GM12878 (cell line): ENCODE data around the gene RNF150. TPM values are rescaled to one million over a fixed set of nuclear protein-coding genes. Genes with fewer than 3 reads are reported as not detected.

Experiments used
- ATAC-seq: fragments of 200-7000 bp; cut with Tn5 transposase; 3 replicates; pipeline ENCODE4 v1.9.1; 2020; ENCODE audit warnings: mild to moderate bottlenecking, moderate library complexity
- BruUV-seq: library from RNA; stranded (reverse); fragments of 400-500 nt; replicated peaks from 2 replicates; lab custom pipeline; 2021; lab: Mats Ljungman, UMichigan
- CTCF ChIA-PET: fragments of 300-600 bp; sonication (Branson Sonifier 250); formaldehyde crosslinking; extraction: SDS; loops from one replicate; lab custom pipeline; 2021; ENCODE audit warnings: inconsistent platforms; lab: Yijun Ruan, JAX
- POLR2A ChIA-PET: fragments of 350-600 bp; formaldehyde crosslinking; extraction: SDS; loops from one replicate; lab custom pipeline; 2021; ENCODE audit warnings: inconsistent platforms; lab: Charles Lee
- RAD21 ChIA-PET: fragments of 300-600 bp; sonication (Branson Sonifier 250); formaldehyde crosslinking; loops from one replicate; lab custom pipeline; 2023; ENCODE audit warnings: antibody characterized with exemption; ENCODE audit not compliant: unreplicated experiment; lab: Charles Lee
- SMC1A ChIA-PET: fragments of 300-600 bp; sonication (Branson Sonifier 250); formaldehyde crosslinking; loops from one replicate; lab custom pipeline; 2023; ENCODE audit not compliant: unreplicated experiment, uncharacterized antibody; lab: Charles Lee
- DNase-seq: peaks from one replicate; pipeline ENCODE4 v3.0.0-alpha.2; 2011; ENCODE audit warnings: low read depth, low spot score
- FAIRE-seq: peaks from 3 replicates; lab custom pipeline; 2011; peaks lifted over from hg19 to GRCh38; lab: Jason Lieb, UNC
- H2AFZ ChIP-seq: 2 replicates; pipeline ENCODE4 v1.6.0; 2011; ENCODE audit warnings: low read depth, low read length, control low read depth; ENCODE audit not compliant: control insufficient read depth
- H3K27ac ChIP-seq: 2 replicates; pipeline ENCODE4 v1.5.1; 2011; ENCODE audit warnings: control low read depth; ENCODE audit not compliant: control insufficient read depth, insufficient read depth
- H3K27me3 ChIP-seq, 2 experiments: replicated peaks in 1 of 2; 2 replicates each; pipeline versions ENCODE4 v1.6.0 to v1.6.1; 2011; ENCODE audit warnings: low read length in 1 of 2; ENCODE audit not compliant: control insufficient read depth in 2 of 2, insufficient read depth in 2 of 2
- H3K36me3 ChIP-seq, 2 experiments: 2 replicates each; pipeline ENCODE4 v1.5.1; 2011; ENCODE audit warnings: low read length in 1 of 2; ENCODE audit not compliant: control insufficient read depth in 2 of 2, insufficient read depth in 2 of 2
- H3K4me1 ChIP-seq: 2 replicates; pipeline ENCODE4 v1.6.1; 2011; ENCODE audit warnings: mild to moderate bottlenecking, low read length, moderate library complexity, mixed read lengths; ENCODE audit not compliant: control insufficient read depth, insufficient read depth
- H3K4me2 ChIP-seq: 2 replicates; pipeline ENCODE4 v1.6.0; 2011; ENCODE audit warnings: control low read depth; ENCODE audit not compliant: control insufficient read depth, insufficient read depth
- H3K4me3 ChIP-seq: fragments of 200-600 bp; sonication (generic); 2 replicates; pipeline ENCODE4 v1.5.1; 2016
- H3K79me2 ChIP-seq: 2 replicates; pipeline ENCODE4 v1.6.0; 2011; ENCODE audit warnings: low read length; ENCODE audit not compliant: control insufficient read depth, insufficient read depth
- H3K9ac ChIP-seq: 2 replicates; pipeline ENCODE4 v1.8.0; 2011; ENCODE audit warnings: low read length, control low read depth, mixed read lengths; ENCODE audit not compliant: control insufficient read depth, insufficient read depth
- H3K9me3 ChIP-seq: replicated peaks from 3 replicates; pipeline ENCODE4 v1.5.1; 2011; ENCODE audit warnings: mild to moderate bottlenecking, low read length; ENCODE audit not compliant: control insufficient read depth, insufficient read depth
- H4K20me1 ChIP-seq: 2 replicates; pipeline ENCODE4 v1.6.0; 2011; ENCODE audit not compliant: control insufficient read depth, insufficient read depth
- DPF2 ChIP-seq: fragments of 450-650 bp; IDR thresholded peaks from 2 replicates; pipeline ENCODE4 v1.6.1; 2017; ENCODE audit warnings: mild to moderate bottlenecking
- EP300 ChIP-seq, 2 experiments: fragments of 150-350 bp in 1 of 2; IDR thresholded peaks; 2 replicates each; pipeline ENCODE4 v1.6.1; 2011 to 2012; ENCODE audit warnings: low read depth in 2 of 2, low read length in 2 of 2, borderline replicate concordance in 1 of 2, improper control_type of control experiment in 1 of 2, inconsistent platforms in 1 of 2; ENCODE audit not compliant: control insufficient read depth in 1 of 2
- IRF3 ChIP-seq: fragments of 450-650 bp; IDR thresholded peaks from 2 replicates; pipeline ENCODE4 v1.6.1; 2014; ENCODE audit warnings: mild to moderate bottlenecking
- MEF2A ChIP-seq: IDR thresholded peaks from 2 replicates; pipeline ENCODE4 v1.6.1; 2011; ENCODE audit warnings: low read depth, mild to moderate bottlenecking, low read length, moderate library complexity; ENCODE audit not compliant: insufficient read depth
- NR2C1 ChIP-seq: fragments of 450-650 bp; IDR thresholded peaks from 2 replicates; pipeline ENCODE4 v1.6.1; 2017; ENCODE audit warnings: antibody characterized with exemption, mild to moderate bottlenecking, moderate library complexity
- POLR2AphosphoS5 ChIP-seq: IDR thresholded peaks from 2 replicates; pipeline ENCODE4 v1.6.1; 2011; ENCODE audit warnings: mild to moderate bottlenecking, low read length, inconsistent platforms
- RAD21 ChIP-seq: IDR thresholded peaks from 2 replicates; pipeline ENCODE4 v1.6.1; 2011; ENCODE audit warnings: mild to moderate bottlenecking, low read depth, low read length, moderate library complexity; ENCODE audit not compliant: insufficient read depth
- RELA ChIP-seq: fragments of 450-650 bp; IDR thresholded peaks from 2 replicates; pipeline ENCODE4 v1.8.0; 2014; ENCODE audit warnings: borderline replicate concordance; ENCODE audit not compliant: partially characterized antibody
- SMAD5 ChIP-seq: IDR thresholded peaks from 2 replicates; pipeline ENCODE4 v1.6.1; 2016; ENCODE audit warnings: antibody characterized with exemption, low read depth
- SMC3 ChIP-seq: IDR thresholded peaks from 2 replicates; pipeline ENCODE4 v1.6.1; 2011; ENCODE audit warnings: low read length, improper control_type of control experiment, borderline replicate concordance
- SREBF1 ChIP-seq: IDR thresholded peaks from 2 replicates; pipeline ENCODE4 v1.6.1; 2012; ENCODE audit warnings: mild to moderate bottlenecking, low read length
- SREBF2 ChIP-seq: IDR thresholded peaks from 2 replicates; pipeline ENCODE4 v1.6.1; 2012; ENCODE audit warnings: mild to moderate bottlenecking, low read length
- STAT1 ChIP-seq: fragments of 450-650 bp; conservative IDR thresholded peaks from 2 replicates; pipeline ENCODE4 v1.6.1; 2014; ENCODE audit warnings: antibody characterized with exemption, mild to moderate bottlenecking
- WRNIP1 ChIP-seq: IDR thresholded peaks from 2 replicates; pipeline ENCODE4 v1.6.1; 2011; ENCODE audit warnings: low read depth, low read length, improper control_type of control experiment, borderline replicate concordance
- WGBS: methylation state at CpG from one replicate; pipeline ENCODE4 v1.1.6; 2016; ENCODE audit warnings: low lambda C conversion rate; ENCODE audit not compliant: insufficient replicate concordance, insufficient coverage; ENCODE audit errors: missing lambda C conversion rate; 5-methylcytosine and 5-hydroxymethylcytosine counted together
- in situ Hi-C: fragments of 300-500 bp; cut with MboI; formaldehyde crosslinking; loops from 9 replicates; pipeline ENCODE4 v1.14.3; 2018; ENCODE audit warnings: mixed read lengths
- intact Hi-C: fragments of 100-400 bp; cut with micrococcal nuclease; formaldehyde crosslinking; loops from one replicate; pipeline ENCODE4 v1.14.2; 2022; ENCODE audit not compliant: unreplicated experiment
- polyA plus RNA-seq, 11 experiments: library from polyadenylated mRNA; depleted of rRNA in 4 of 11; unstranded in 6 of 11; stranded (reverse) in 5 of 11; fragments of >200 nt; fragmentation: Nextera tagmentation in 4 of 11; fragmentation: Illumina TruSeq in 1 of 11; extraction: Ambion mirVana in 4 of 11; extraction: Trizol in 1 of 11; gene quantifications; 1 replicate in 1 of 11; 2 replicates in 10 of 11; pipeline versions ENCODE4 v1.2.1 to v1.2.3, GENCODE V29; 2011 to 2016; ENCODE audit warnings: inconsistent platforms in 2 of 11, missing spikeins in 2 of 11, low read depth in 1 of 11
- total RNA-seq, 4 experiments: library from RNA; depleted of rRNA in 3 of 4; stranded (reverse); fragments of >200 nt in 3 of 4; fragmentation: Illumina TruSeq in 1 of 4; extraction: Trizol in 1 of 4; gene quantifications; 2 replicates each; pipeline versions ENCODE4 v1.2.1 to v1.2.3, GENCODE V29; 2013 to 2021

The RNF150 gene
- total and polyA plus RNA-seq, 10 of the 15 experiments (the other 5 are each of a cell fraction or from before 2014, with no cell fraction given) = 0.01 to 2.3 (median 0.04) TPM; not detected in 6

GRCh38 chr4:141153751-141154510 lies 20.7 kb upstream of the RNF150 start:
- H3K4me2 ChIP-seq = no peak overlapping the region
- no peak overlapping the region for H3K27ac ChIP-seq
- in situ Hi-C loops = no loop called here
- H3K4me3 ChIP-seq = no peak overlapping the region
- no peak for ATAC-seq
- no peak for FAIRE-seq
- intact Hi-C loops = loop anchor here (10.0 kb wide), 1 partner anchor 971 kb away; no protein-coding TSS in a partner anchor
- no peaks in the 10 kb centered on the region for H3K27me3 ChIP-seq
- no peaks in the 10 kb centered on the region for H3K79me2 ChIP-seq
- no peak for DNase-seq
- ChIA-PET SMC1A (interaction anchor here (1.2 kb wide), 1 partner anchor 10 kb away, joined by 3 read pairs; no protein-coding TSS in a partner anchor), RAD21 (interaction anchor here (0.6 kb wide), 1 partner anchor 9 kb away, joined by 3 read pairs; no protein-coding TSS in a partner anchor), CTCF (no interaction called here), POLR2A (no interaction called here)
- TF ChIP-seq RELA (no peak), POLR2AphosphoS5 (no peak), EP300 (IDR thresholded peaks at IDR 0.05; ENCODE audit: borderline replicate concordance in 1 of 2, control insufficient read depth in 1 of 2, low read depth in 2 of 2, low read length in 2 of 2) (no peak), IRF3 (no peak), SREBF2 (no peak), RAD21 (no peak), STAT1 (no peak), MEF2A (no peak), NR2C1 (no peak), SREBF1 (no peak), SMC3 (no peak), DPF2 (no peak), SMAD5 (no peak), WRNIP1 (no peak)
- no peak overlapping the region for H3K9ac ChIP-seq
- no peaks in the 10 kb centered on the region for H3K36me3 ChIP-seq
- no peaks in the 10 kb centered on the region for H3K4me1 ChIP-seq
- no peaks in the 10 kb centered on the region for H3K9me3 ChIP-seq
- BruUV-seq = no TSS peak
- no peaks in the 10 kb centered on the region for H4K20me1 ChIP-seq
- H2AFZ ChIP-seq = no peak overlapping the region
- 29% methylated on average over 4 of the region's 4 CpGs for WGBS
